Measurements from ENCODE around the gene TEKT2.

Gene TEKT2, protein sequence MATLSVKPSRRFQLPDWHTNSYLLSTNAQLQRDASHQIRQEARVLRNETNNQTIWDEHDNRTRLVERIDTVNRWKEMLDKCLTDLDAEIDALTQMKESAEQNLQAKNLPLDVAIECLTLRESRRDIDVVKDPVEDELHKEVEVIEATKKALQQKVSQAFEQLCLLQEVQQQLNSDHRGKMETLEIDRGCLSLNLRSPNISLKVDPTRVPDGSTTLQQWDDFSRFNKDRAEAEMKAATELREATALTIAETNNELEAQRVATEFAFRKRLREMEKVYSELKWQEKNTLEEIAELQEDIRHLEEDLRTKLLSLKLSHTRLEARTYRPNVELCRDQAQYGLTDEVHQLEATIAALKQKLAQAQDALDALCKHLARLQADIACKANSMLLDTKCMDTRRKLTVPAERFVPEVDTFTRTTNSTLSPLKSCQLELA

DNA sequence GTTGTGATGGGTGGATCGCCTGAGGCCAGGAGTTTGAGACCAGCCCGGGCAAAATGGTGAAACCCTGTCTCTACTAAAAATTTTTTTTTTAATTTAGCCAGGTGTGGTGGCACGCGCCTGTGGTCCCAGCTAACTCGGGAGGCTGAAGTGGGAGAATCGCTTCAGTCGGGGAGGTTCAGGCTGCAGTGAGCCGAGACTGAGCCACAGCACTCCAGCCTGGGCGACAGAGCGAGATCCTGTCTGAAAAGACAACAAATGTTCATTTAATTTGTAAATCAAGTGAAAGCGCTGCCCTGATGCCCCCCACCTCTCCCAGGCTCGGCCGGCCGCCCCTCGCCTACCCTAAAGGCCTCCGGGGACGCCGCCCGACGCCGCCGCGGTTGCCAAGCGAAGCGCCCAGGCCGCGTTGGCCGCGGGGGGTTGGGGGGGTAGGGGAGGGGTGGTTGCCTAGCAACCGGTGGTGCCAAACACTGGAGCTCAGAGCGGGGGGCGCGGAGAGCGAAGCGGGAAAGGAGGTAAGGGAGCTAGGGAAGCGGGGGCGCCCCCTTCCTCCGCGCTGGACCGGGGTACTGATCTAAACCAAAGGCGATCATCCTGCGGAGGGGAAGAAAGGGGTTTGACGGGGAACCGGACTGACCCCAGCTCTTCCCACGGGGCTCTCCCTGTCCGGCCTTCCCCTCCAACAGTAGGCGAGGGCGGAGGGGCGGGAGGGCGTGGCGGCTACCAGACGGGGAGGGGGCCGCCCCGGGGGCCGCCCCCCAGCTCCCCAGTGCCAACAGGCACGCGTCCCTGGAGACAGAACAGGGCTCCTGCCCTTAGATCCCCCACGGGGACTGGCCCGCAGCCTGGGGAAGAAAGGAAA lies at the start of gene TEKT2:
Gene TEKT2 (plus strand): TSS at position 460 of the 862 bp plus-strand sequence. CDS start 828 bp downstream, outside the sequence.
- DNase-seq: no peak

DNA sequence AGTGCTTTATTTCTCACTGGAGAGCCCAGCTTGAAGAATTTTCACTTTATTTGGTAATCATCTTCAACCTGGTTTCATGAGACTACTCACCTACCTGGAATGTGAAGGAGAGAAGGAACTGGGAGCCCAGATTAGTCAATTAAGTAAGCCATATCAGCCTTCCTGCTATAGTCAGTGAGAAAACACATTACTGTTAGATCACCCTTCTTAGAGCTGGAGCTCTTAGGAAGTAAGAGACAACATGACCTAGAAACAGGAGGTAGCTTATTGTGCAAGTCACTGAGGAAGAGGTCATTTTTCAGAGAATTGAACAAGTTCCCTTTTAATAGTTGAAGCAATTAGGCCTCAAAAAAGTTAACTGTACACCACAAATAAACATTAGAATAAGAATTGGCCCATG lies 49.2 kb upstream of the TEKT2 start:
- DNase-seq: no peak

DNA sequence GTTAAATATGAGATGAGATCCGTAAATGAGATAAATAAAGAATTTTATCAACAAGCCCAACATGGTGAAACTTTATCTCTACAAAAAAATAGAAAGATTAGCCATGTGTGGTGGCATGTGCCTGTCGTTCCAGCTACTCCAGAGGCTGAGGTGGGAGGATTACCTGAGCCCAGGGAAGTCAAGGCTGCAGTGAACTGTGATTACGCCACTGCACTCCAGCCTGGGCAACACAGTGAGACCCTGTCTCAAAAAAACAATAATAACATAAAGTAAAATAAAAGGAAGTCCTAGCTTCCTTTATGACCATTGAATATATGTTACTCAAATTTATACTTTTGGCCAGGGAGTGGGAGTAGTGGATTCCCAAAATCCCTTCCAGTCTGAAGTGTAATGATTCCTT lies 48.7 kb upstream of the TEKT2 start:
- DNase-seq: no peak

DNA sequence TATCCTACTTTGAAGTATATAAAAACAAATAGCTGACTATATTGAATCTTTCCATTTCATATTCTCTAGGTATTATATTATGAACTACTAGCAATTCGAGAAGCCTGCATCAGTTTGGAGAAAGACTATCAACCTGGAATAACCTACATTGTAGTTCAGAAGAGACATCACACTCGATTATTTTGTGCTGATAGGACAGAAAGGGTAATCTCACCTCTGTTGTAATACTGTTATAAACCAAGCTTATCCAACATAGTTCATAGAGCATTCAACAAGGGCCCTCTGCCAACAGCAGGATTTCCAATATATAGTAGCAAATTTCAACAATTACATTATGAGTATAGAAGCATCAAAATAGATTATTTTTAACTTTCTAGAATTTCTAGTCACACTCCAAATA lies 43.7 kb upstream of the TEKT2 start:
- DNase-seq: no peak

DNA sequence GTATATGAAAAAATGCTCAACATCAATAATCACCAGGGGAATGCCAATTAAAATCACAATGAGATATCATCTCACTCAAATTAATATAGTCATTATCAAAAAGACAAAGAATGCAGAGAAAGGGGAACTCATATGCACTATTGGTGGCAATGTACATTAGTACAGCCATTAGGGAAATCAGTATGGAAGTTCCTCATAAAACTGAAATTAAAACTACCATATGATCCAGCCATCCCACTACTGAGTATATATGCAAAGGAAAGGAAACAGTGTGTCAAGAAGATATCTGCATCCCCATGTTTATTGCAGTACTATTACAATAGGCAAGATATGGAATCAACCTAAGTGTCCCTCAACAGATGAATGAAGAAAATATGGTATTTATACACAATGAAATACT lies 32.1 kb upstream of the TEKT2 start:
- DNase-seq: no peak

DNA sequence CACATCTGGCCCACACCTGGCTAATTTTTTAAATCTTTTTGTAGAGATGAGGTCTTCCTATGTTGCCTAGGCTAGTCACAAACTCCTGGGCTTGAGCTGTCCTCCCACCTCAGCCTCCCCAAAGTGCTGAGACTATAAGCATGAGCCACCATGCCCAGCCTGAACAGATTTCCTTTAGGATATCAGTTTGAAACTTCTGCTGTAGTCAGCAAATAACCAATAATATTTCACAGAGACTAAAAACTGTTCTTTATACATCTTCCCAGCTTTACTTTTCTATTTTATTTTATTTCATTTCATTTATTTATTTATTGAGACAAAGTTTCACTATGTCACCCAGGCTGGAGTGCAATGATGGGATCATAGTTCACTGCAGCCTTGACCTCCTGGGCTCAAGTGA lies 29.9 kb upstream of the TEKT2 start:
- DNase-seq: no peak

DNA sequence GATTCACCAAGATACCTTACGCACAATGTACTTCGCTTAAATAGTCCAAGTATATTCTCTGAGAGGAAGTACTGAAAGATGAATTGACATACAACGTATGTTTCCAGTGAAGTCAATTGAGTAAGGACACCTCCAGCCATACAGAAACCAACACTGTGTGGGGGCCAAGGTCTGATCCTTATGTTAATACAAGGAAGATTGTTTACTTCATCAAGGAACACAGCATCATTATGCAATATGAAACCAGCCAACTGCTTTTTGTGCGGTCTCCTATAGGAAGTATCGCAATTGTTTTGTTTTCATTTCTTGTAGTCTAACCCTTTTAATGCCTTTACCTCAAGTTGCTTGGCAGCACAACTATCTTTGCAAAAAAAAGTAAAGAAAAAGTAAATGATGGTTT lies 28.2 kb upstream of the TEKT2 start:
- DNase-seq: no peak

DNA sequence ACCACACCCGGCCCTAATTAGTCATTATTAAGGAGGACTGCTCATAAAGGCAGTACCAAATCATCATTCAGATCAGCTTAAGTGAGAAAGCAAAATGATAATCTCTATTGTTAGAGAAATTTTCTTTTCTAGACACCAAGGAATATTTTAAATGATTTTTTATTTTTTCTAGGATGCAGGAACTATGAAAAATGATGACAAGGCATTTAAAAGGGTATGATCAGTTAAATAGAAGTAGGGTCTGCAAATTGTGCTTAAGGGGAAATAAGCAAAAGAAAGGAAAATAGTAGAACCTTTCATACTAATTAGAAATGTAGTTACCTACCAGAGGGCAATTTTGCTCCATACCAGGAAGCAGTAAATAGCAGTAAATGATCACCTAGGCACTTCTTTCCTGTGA lies 21.6 kb upstream of the TEKT2 start:
- DNase-seq: no peak

DNA sequence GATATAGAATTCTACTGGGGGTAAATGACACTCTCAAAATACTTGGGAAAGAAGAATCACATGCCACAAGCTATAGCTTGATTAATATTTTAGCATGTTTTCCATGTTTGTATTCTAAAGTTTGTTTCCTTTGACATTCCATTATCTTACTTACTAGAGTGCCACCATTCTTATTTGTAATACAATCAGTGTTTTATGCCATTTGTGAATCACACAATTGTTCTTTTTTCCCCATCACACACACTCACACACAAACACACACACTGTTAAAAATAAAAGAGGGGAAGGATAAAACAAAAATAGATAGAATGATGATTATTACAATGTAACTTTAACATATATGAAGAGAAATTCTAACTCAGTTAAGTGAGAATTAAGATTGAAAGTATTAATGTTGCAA lies 16.0 kb upstream of the TEKT2 start:
- no peak for DNase-seq

DNA sequence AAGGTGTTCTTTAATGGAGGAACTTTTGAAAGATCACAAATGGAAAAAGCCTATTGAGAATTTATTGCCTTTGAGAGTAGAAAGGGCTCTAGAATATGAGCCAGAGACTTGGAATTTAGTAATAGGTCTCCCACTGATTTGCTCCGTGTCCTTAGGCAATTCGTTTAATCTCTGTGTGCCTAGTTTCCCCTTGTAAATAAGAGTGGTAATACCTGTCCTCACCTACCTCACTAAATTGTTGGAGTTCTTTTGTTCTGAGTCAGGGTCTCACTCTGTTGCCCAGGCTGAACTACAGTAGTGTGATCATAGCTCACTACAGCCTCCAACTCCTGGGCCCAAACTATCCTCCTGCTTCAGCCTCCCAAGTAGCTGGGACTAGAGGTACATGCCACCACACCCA lies 15.0 kb upstream of the TEKT2 start:
- no peak for DNase-seq

DNA sequence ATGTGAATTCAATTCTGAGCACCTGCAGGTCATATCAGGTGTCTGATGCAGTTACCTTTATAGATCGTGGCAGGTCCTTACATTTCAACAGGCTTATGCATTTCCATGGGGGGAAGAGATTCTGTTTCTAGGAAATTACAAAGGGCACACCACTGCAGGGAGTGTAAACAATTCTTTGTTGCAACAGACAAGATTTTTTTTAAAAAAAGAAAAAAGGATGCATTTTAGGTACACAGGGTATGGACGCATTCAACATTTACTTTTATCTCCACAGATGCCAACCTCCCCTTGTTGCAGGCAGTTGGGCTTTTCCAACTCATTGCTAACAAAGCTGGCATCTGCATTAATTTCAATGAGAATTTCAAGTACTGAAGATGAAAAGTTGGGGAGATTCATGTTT lies 13.5 kb upstream of the TEKT2 start:
- no peak for DNase-seq

DNA sequence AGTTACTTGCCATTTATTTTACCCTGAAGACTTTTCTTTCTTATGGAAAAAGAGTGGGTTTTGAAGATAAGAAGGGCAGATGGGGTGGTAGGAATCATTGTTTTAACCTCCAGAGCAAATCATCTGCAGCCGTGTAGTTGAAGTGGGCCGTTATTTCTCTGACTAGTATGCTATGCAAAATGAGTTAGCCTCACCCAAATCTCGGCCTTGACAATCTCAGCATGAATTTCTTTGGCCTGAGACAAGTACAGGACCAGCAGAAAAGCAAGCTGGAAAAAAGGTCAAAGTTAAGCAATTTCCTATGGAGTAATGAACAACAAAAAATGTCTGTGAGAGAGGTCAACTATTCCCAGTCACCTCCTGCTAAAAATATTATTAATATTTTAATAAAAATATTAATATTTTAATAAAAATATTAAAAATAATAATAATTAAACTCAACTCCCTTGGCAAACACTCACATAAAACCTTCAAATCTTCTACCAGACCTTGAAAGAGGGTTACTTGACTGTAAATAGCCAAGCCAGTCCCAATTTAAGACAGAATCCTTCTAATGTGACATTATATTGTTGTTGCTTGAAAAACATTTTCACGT lies 6.8 kb upstream of the TEKT2 start:
- DNase-seq: no peak

DNA sequence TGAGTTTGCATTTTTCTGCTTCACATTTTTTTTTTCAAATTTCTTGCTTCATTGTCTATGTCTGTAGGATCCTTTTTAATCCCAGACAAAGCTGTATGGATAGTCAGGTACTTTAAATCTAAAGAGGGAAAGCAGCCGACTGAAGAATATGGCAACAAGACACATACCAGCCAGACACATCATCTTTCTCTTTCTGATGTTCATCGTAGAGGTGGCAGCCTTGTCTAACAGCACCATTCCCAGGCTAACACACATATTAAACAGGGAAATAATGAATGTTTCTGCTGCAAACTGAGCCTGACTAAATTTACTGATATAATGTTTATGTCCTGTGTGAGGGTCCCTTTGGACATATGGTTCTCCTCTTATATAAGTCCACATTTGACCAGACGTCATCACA lies 3.7 kb upstream of the TEKT2 start:
- no peak for DNase-seq

DNA sequence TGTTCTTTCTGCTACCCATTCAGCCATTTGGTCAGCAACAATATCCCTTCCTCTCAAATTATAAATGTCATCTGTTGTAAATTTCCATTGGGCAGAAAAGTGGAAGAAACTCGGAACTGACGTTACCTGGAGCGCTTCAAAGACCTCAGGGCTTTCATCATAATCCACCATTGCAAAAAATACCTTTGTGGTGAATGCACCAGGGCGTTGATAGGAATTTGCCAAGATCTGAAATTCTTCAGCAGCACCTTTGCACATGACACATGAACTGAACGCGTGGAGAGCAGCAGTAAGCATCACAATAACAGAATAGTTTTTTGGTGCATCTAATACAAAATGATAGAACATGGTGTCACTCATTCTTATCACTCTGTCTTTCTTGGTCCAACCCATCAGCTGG lies 3.1 kb upstream of the TEKT2 start:
- no peak for DNase-seq

DNA sequence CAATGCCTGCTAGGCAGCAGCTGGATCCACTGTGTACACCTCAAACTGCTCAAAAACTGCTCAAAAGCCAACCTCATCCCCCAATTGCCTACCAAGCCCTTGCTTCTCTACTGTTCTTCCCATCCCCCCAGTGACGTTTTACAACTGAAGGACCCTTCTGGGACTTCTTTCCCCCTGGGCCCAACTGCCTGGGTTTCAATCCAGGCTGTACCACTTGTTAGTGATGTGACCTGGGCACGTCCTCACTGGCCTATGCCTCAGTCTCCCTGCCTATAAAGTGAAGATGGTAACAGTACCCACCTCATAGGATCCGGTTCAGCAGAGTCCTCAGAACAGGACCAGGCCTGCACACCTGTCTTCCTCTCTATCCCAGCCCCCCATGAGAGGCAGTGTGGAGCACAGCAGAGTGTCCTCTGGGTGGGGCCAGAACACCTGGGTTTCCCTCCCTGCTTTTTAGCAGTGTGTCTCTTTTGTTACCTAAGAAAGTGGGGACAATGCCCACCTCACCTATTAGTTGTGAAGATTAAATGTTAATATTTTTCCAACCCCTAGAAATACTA lies 1.9 kb upstream of the TEKT2 start:
- DNase-seq: no peak

DNA sequence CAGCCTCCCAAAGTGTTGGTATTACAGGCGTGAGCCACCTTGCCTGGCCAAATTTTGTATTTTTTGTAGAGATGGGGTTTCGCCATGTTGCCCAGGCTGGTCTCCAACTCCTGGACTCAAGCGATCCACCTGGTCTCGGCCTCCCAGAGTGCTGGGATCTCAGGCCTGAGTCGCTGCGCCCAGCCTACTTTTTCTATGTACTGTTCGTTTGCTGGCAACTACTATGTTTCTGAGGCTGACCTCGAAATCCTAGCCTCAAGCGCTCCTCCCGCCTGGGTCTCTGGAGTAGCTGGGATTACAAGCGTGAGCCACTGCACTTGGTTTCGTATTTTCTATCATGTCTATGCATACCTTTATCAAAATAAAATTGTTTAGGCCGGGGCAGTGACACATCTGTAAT lies 675 bp upstream of the TEKT2 start:
- no peak for DNase-seq

DNA sequence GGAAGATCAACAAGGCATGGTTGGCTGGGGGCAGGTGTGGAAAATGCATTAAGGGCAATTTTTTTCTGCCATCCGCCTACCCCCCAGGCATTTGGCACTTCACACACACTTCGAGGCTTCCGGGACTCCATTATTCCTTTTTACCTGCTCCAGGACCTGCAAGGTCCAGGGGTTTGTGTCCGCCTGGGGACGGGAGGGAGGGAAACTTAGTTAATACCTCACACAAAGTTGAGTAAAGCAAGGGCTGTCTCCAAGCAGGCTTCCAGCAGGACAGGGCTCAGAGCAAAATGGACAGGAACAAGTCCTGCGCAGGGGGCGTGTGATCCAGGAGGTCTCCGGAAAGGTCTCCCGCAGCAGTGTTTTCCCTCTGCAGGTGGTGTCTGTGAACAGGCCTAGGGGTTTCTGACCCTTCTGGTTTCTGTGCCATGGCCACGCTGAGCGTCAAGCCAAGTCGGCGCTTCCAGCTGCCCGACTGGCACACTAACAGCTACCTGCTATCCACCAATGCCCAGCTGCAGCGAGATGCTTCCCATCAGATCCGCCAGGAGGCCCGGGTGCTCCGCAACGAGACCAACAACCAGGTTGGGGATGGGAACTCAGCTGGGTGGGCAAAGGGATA lies 712 bp downstream of the TEKT2 start:
- no peak for DNase-seq

DNA sequence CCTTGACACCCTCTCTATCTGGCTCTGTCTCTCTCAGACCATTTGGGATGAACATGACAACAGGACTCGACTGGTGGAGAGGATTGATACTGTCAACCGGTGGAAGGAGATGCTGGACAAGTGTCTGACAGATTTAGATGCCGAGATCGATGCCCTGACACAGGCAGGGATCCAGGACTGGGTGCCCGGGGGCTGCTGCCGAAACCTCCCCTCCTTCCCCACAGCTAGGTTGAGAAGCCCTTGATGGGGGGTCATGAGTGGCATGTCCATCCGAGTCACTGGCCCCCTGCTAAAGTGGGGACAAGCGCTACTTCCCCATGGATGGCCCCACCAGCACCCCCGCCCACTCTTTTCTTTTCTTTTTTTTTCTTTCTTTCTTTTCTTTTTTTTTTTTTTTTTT lies 1.2 kb downstream of the TEKT2 start:
- DNase-seq: no peak

DNA sequence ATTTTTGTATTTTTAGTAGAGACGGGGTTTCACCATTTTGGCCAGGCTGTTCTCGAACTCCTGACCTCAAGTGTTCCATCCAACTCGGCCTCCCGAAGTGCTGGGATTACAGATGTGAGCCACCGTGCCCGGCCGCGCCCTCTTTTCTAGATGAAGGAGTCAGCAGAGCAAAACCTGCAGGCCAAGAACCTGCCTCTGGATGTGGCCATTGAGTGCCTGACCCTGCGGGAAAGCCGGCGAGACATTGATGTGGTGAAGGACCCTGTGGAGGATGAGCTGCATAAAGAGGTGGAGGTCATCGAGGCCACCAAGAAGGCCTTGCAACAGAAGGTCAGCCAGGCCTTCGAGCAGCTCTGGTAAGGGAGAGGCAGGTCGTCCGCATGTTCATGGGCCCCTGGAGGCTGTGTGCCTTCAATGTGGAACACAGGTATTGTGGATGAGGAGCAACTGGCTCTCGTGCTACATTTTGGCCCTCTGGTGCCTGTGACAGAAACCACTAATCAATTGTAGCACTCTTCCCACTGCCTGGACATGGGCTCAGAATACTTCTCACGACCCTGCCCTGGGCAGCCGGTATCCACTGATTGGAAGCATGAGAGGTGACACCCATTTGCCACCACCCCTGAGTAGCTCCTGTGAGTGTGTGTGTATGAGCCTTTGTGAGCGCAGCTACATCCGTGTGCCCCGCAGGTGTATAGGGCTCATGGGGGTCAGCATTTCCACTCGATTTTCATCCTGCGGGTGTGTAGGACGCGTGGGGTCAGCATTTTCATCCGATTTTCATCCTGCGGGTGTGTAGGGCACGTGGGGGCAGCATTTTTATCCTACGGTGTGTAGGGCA lies 2.0 kb downstream of the TEKT2 start:
- no peak for DNase-seq

DNA sequence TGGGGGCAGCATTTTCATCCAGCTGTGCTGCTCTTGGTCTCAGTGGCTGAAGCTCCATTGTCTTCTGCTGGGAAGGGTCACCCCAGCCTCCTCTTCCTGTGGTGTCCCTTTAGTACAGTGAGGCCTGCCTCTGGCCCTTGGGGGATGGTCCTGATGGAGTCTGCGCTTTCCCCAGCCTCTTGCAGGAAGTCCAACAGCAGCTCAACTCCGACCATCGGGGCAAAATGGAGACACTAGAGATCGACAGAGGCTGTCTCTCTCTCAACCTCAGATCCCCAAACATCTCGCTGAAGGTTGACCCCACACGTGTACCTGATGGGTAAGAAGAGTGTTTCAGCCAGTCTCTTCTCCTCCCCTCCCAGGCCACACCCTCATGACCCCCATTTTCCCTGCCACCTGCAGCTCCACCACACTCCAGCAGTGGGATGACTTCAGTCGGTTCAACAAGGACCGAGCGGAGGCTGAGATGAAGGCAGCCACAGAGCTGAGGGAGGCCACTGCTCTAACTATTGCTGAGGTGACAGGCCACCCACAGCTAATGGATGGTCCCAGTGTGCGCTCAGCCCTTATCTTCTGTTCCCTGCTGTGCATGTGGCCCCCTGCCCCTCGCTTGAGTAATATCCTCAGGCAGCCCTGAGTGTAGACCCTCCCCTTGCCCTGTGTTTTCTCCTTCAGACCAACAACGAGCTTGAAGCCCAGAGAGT lies 2.8 kb downstream of the TEKT2 start:
- DNase-seq: no peak

Measured in activated CD4-positive, alpha-beta T cell treated with anti-CD3 and anti-CD28 coated beads, Interleukin-2, amount 50 U/mL, for 48 hours (primary cell).